Measurements from ENCODE around the gene P4HA1.
"Not testable (repeated sequence)": the region's sequence is repeated elsewhere in the genome, so short reads cannot be mapped to it uniquely, and the experiment has no call there.

Gene P4HA1

DNA sequence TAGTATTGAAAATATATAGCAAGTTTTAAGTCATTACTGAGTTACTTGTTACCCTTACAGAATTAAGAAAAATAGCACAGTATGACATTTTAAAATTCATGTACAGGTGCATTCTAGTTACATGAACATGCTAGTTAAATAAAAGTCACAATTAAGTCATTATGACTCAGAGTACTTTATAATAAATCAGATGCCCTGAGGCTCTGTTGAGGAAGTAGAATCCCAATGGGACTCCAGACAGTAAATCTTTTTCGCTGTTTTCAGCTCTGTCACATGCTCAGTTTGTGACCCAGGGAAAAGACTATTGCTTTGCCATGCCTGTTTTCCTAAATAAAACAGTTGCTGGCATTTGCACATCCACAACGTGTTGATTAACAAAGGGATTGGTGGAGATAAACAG is 34.6 kb upstream of the P4HA1 start:
- H3K4me3 ChIP-seq (ENCODE audit: low read length) = no peak overlapping the region
- TF ChIP-seq, protein P1, sequence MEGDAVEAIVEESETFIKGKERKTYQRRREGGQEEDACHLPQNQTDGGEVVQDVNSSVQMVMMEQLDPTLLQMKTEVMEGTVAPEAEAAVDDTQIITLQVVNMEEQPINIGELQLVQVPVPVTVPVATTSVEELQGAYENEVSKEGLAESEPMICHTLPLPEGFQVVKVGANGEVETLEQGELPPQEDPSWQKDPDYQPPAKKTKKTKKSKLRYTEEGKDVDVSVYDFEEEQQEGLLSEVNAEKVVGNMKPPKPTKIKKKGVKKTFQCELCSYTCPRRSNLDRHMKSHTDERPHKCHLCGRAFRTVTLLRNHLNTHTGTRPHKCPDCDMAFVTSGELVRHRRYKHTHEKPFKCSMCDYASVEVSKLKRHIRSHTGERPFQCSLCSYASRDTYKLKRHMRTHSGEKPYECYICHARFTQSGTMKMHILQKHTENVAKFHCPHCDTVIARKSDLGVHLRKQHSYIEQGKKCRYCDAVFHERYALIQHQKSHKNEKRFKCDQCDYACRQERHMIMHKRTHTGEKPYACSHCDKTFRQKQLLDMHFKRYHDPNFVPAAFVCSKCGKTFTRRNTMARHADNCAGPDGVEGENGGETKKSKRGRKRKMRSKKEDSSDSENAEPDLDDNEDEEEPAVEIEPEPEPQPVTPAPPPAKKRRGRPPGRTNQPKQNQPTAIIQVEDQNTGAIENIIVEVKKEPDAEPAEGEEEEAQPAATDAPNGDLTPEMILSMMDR (conservative IDR thresholded peaks at IDR 0.05; ENCODE audit: low read depth, low read length) = no peak
- no peak for DNase-seq (ENCODE audit: low read depth)

DNA sequence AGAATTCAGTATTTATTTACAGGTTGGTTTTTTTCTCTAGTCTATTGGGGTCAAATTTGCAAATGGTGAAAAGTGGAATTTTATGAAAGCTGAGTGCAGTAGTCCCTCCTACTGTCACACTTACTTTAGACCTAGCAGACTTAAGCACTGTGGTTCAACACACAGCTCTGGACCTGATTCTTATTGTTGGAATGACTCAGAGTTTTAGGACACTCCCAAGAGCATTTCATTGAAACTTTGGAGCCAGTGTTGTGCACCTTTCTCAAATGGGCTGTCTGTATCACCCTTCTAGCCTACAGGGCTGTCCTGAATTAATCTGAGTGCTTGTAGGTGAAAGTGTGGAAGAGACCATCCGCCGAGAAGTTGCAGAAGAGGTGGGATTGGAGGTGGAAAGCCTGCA is 29.7 kb upstream of the P4HA1 start:
- no peak for DNase-seq (ENCODE audit: low read depth)
- no peak overlapping the region for H3K4me3 ChIP-seq (ENCODE audit: low read length)
- TF ChIP-seq, protein P1 (conservative IDR thresholded peaks at IDR 0.05; ENCODE audit: low read depth, low read length) = no peak

DNA sequence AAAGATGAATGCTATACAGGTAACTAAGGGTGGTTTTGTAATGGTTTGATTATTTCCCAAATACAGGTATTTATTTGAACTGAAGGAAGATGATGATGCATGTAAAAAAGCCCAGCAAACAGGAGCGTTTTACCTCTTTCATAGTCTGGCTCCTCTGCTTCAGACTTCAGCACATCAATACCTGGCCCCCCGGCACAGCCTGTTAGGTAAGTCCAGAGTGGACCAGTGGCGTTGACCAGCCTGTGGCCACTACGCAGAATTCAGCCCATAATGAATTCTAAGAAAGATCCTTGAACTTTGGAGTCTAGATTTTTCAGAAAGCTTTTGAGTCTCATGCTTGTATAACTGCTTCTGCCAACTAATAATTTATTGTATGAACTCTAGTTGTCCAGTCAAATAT is 23.3 kb upstream of the P4HA1 start:
- TF ChIP-seq, protein P1 (conservative IDR thresholded peaks at IDR 0.05; ENCODE audit: low read depth, low read length) = no peak
- DNase-seq (ENCODE audit: low read depth) = no peak
- H3K4me3 ChIP-seq (ENCODE audit: low read length) = no peak overlapping the region

DNA sequence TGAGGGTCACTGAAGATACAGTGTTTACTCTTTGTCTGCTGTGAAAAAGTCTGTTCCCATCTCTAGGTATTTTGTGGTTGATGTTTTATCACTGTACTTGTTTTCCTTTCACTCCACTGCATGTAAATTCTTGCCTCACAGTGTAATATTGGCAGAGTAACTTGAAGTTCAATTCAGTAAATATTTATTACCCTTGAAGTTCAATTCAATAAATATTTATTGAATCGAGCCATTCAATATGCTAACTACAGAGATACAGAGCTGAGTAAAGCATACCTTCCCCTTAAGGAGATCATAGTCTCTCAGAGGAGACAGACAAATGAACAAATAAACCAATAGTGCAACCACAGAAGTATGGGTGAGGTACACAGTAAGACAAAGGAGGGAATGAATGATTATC is 22.8 kb upstream of the P4HA1 start:
- no peak for DNase-seq (ENCODE audit: low read depth)
- no peak overlapping the region for H3K4me3 ChIP-seq (ENCODE audit: low read length)
- TF ChIP-seq, protein P1 (conservative IDR thresholded peaks at IDR 0.05; ENCODE audit: low read depth, low read length) = no peak

DNA sequence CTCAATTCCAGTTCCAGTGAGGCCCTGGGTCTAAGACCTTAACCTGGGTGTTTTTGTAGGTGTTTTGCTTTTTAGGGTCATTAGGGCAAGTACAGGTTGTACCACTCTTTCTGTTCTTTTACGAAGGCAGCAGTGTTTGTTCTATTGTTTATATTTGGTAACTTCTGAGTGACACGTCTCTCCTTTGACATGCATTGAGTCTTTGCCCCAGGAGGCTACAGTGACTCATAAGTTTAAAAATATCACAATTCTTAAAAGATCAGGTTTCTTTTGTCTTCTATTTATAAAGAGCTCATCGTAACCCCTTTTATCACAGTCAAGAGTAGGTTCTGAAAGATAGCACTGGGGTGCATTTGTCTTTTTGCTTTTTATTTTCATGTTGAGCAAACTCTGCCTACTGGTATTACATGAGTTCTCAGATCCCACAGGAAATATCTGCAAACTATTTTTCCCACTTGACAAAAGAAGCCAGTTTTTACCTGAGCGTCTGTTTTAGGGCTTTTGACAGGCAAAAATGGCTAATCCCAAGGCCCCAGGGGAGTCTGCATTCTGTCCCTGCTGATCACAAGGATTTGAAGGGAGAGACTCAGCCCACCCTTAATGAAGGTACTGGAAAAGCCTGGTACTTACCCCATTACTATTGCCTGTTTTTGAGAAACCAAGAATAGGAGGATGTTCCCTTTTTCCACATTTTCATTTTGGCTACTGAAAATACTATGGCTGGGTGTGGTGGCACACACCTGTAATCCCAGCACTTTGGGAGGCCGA is 21.5 kb upstream of the P4HA1 start:
- DNase-seq (ENCODE audit: low read depth) = no peak
- TF ChIP-seq, protein P1 (conservative IDR thresholded peaks at IDR 0.05; ENCODE audit: low read depth, low read length) = no peak
- no peak overlapping the region for H3K4me3 ChIP-seq (ENCODE audit: low read length)

DNA sequence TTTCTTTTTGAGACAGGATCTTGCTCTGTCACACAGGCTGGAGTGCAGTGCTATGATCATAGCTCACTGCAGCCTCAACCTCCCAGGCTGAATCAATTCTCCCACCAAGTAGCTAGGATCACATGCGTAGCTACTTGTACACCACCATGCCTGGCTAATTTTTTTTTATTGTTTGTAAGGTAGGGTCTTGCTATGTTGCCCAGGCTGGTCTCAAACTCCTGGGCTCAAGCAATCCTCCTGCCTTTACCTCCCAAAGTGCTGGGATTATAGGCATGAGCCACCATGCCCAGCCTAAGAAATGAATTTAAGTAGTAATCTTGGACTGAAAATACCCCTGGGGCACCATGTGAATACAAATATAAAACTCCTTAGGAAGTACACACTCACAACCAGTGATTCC is 19.4 kb upstream of the P4HA1 start:
- no peak overlapping the region for H3K4me3 ChIP-seq (ENCODE audit: low read length)
- TF ChIP-seq, protein P1 (conservative IDR thresholded peaks at IDR 0.05; ENCODE audit: low read depth, low read length) = no peak
- no peak for DNase-seq (ENCODE audit: low read depth)

DNA sequence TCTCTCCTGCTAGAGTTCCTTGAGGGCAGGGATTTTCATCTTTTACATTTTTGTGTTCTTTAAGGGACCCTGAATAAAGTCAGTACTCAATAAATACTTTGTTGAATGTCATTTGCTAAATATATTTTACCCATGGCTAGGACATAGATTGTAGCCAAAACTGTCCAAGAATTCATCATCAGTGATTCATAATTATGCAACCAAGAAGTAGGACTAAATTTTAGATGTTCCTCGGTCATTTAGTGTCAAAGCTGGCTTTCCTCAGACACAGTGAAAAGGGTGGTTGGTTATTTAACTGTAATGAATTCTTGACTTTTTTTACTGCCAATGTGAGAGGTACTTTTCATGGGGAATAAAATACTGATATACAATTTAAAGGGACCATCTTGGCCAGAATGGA is 16.9 kb upstream of the P4HA1 start:
- no peak for DNase-seq (ENCODE audit: low read depth)
- TF ChIP-seq, protein P1 (conservative IDR thresholded peaks at IDR 0.05; ENCODE audit: low read depth, low read length) = no peak

DNA sequence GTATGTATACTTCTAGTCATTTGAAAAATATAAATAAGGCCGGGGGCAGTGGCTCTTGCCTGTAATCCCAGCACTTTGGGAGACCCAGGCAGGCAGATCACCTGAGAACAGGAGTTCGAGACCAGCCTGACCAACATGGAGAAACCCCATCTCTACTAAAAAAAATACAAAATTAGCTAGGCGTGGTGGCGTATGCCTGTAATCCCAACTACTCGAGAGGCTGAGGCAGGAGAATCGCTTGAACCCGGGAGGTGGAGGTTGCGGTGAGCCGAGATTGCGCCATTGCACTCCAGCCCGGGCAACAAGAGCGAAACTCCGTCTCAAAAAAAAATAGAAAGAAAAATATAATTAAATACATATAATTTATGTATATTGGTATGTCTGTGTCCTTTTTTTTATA is 15.4 kb upstream of the P4HA1 start:
- not testable (repeated sequence) for H3K4me3 ChIP-seq (ENCODE audit: low read length); DNase-seq (ENCODE audit: low read depth)

More for the DNA sequence above, 16.9 kb upstream of the P4HA1 start:
- no peak overlapping the region for H3K4me3 ChIP-seq (ENCODE audit: low read length)

All from retinal pigment epithelial cell (primary cell).